HEK293T (cell line): Measurements from ENCODE around the gene PTPRD.

Source experiments
- ARNT ChIP-seq: fragments of 450-650 bp; IDR thresholded peaks from 2 replicates; pipeline ENCODE4 v1.6.1; 2017; ENCODE audit warnings: mild to moderate bottlenecking
- FOXK2 ChIP-seq: fragments of 450-650 bp; IDR thresholded peaks from 2 replicates; pipeline ENCODE4 v1.6.1; 2016; ENCODE audit warnings: mild to moderate bottlenecking
- FOXM1 ChIP-seq: fragments of 450-650 bp; IDR thresholded peaks from 2 replicates; pipeline ENCODE4 v1.6.1; 2017; ENCODE audit warnings: mild to moderate bottlenecking, borderline replicate concordance
- L3MBTL2 ChIP-seq: fragments of 450-650 bp; conservative IDR thresholded peaks from 2 replicates; pipeline ENCODE4 v1.6.1; 2016; ENCODE audit warnings: mild to moderate bottlenecking
- PKNOX1 ChIP-seq: fragments of 450-650 bp; IDR thresholded peaks from 2 replicates; pipeline ENCODE4 v1.6.1; 2016

- TF ChIP-seq ARNT (no peak), FOXM1 (no peak), L3MBTL2 (no peak), PKNOX1 (no peak), FOXK2 (no peak)
These were observed 2343.9 kb downstream of the PTPRD start for GRCh38 chr9:8268881-8269280.
